Endothelial cell of umbilical vein (primary cell): ENCODE data around the gene CFAP20DC.

ENCODE experiments used
- CTCF ChIP-seq, 2 donors: IDR thresholded peaks; 1 replicate in 1 of 2; 2 replicates in 1 of 2; pipeline ENCODE4 v1.5.1; 2011; ENCODE audit warnings: low read length in 2 of 2, mild to moderate bottlenecking in 2 of 2, moderate library complexity in 2 of 2, control low read depth in 1 of 2, inconsistent platforms in 1 of 2, low read depth in 1 of 2; ENCODE audit not compliant: insufficient read depth in 1 of 2; ENCODE audit errors: extremely low read depth in 1 of 2
- EZH2 ChIP-seq: IDR thresholded peaks from 2 replicates; pipeline ENCODE4 v1.6.1; 2012; ENCODE audit warnings: borderline replicate concordance, low read depth, mild to moderate bottlenecking, moderate library complexity, low read length, inconsistent platforms; ENCODE audit not compliant: severe bottlenecking
- FOS ChIP-seq: IDR thresholded peaks from 2 replicates; pipeline ENCODE4 v1.6.1; 2011; ENCODE audit warnings: mild to moderate bottlenecking, low read length, moderate library complexity, borderline replicate concordance; ENCODE audit not compliant: insufficient read depth
- GATA2 ChIP-seq: IDR thresholded peaks from 2 replicates; pipeline ENCODE4 v1.7.0; 2011; ENCODE audit warnings: low read depth, mild to moderate bottlenecking, moderate library complexity, mixed read lengths, low read length; ENCODE audit not compliant: insufficient read length, insufficient read depth
- JUN ChIP-seq: IDR thresholded peaks from 2 replicates; pipeline ENCODE4 v1.6.1; 2011; ENCODE audit warnings: borderline replicate concordance, low read depth; ENCODE audit not compliant: insufficient read length, insufficient read depth
- MAX ChIP-seq: IDR thresholded peaks from 2 replicates; pipeline ENCODE4 v1.6.1; 2011; ENCODE audit not compliant: insufficient read depth, insufficient read length
- MYC ChIP-seq: IDR thresholded peaks from one replicate; pipeline ENCODE4 v1.6.1; 2011; ENCODE audit warnings: mild to moderate bottlenecking, low read depth, low read length
- POLR2A ChIP-seq: IDR thresholded peaks from 2 replicates; pipeline ENCODE4 v1.6.1; 2012; ENCODE audit warnings: low read depth, mild to moderate bottlenecking, control low read depth, low read length
- POLR2AphosphoS5 ChIP-seq: IDR thresholded peaks from 2 replicates; pipeline ENCODE4 v1.6.1; 2012; ENCODE audit warnings: low read depth, mild to moderate bottlenecking, control low read depth, low read length, moderate library complexity; ENCODE audit not compliant: insufficient read depth

- no peak for TF ChIP-seq CTCF (IDR thresholded peaks at IDR 0.05; ENCODE audit: extremely low read depth in 1 of 2, insufficient read depth in 1 of 2, low read depth in 1 of 2, low read length in 2 of 2)
- TF ChIP-seq POLR2AphosphoS5 = no peak
- TF ChIP-seq JUN = no peak
- no peak for TF ChIP-seq POLR2A
- no peak for TF ChIP-seq MYC
- no peak for TF ChIP-seq EZH2
- no peak for TF ChIP-seq MAX
- no peak for TF ChIP-seq GATA2
- no peak for TF ChIP-seq FOS
Measured at GRCh38 chr3:58707390-58707930, 342.4 kb downstream of the CFAP20DC start.
